Activated CD4-positive, alpha-beta T cell treated with anti-CD3 and anti-CD28 coated beads, Interleukin-10, Interleukin-2, amounts not matched to agents 100 ng/mL and 50 ng/mL, durations not matched to agents 16 hours and 8 hours (primary cell): ENCODE results near the gene ZNF277.
"Not testable (repeated sequence)": the region's sequence is repeated elsewhere in the genome, so short reads cannot be mapped to it uniquely, and the experiment has no call there.

Experiments
- DNase-seq: peaks from one replicate; pipeline ENCODE4 v3.0.0-alpha.2; 2020

The ZNF277 gene

GRCh38 chr7:112298543-112299100 lies 92.1 kb downstream of the ZNF277 start:
- DNase-seq, result no peak

GRCh38 chr7:112300072-112300471 lies 93.6 kb downstream of the ZNF277 start:
- DNase-seq, result no peak

GRCh38 chr7:112300831-112301407 lies 94.4 kb downstream of the ZNF277 start:
- DNase-seq, result no peak

GRCh38 chr7:112302566-112302965 lies 96.1 kb downstream of the ZNF277 start:
- DNase-seq, result no peak

GRCh38 chr7:112306903-112307302 lies 100.4 kb downstream of the ZNF277 start:
- no peak for DNase-seq

GRCh38 chr7:112307506-112307905 lies 101.0 kb downstream of the ZNF277 start:
- no peak for DNase-seq

- DNase-seq, result no peak
These were observed 102.5 kb downstream of the ZNF277 start for GRCh38 chr7:112308974-112309373.

- not testable (repeated sequence) for DNase-seq
These were observed 110.3 kb downstream of the ZNF277 start for GRCh38 chr7:112316803-112317202.

- DNase-seq, result no peak
These were observed 115.6 kb downstream of the ZNF277 start for GRCh38 chr7:112322070-112322469.

- DNase-seq, result no peak
These were observed 121.1 kb downstream of the ZNF277 start for GRCh38 chr7:112327566-112327965.

- no peak for DNase-seq
These were observed 125.0 kb downstream of the ZNF277 start for GRCh38 chr7:112331492-112331891.

- DNase-seq, result no peak
These were observed 127.9 kb downstream of the ZNF277 start for GRCh38 chr7:112334366-112334765.

GRCh38 chr7:112336261-112336660 lies 129.8 kb downstream of the ZNF277 start:
- DNase-seq, result no peak

- DNase-seq, result no peak
These were observed 130.6 kb downstream of the ZNF277 start for GRCh38 chr7:112336936-112337576.

GRCh38 chr7:112337892-112338291 lies 131.4 kb downstream of the ZNF277 start:
- no peak for DNase-seq

GRCh38 chr7:112338786-112339185 lies 132.3 kb downstream of the ZNF277 start:
- DNase-seq, result no peak

GRCh38 chr7:112341464-112341863 lies 135.0 kb downstream of the ZNF277 start:
- DNase-seq, result no peak

GRCh38 chr7:112346381-112347060 lies 140.0 kb downstream of the ZNF277 start:
- no peak for DNase-seq

- no peak for DNase-seq
These were observed 140.6 kb downstream of the ZNF277 start for GRCh38 chr7:112347088-112347487.

GRCh38 chr7:112350585-112350984 lies 144.1 kb downstream of the ZNF277 start:
- no peak for DNase-seq

GRCh38 chr7:112356596-112356995 lies 150.1 kb downstream of the ZNF277 start:
- no peak for DNase-seq

- DNase-seq, result no peak
These were observed 150.6 kb downstream of the ZNF277 start for GRCh38 chr7:112357136-112357535.

- no peak for DNase-seq
These were observed 152.0 kb downstream of the ZNF277 start for GRCh38 chr7:112358513-112358912.

GRCh38 chr7:112359086-112359485 lies 152.6 kb downstream of the ZNF277 start:
- no peak for DNase-seq
